Measurements from ENCODE around the gene LRP1B. TPM values are rescaled to one million over a fixed set of nuclear protein-coding genes. Genes with fewer than 3 reads are reported as not detected.

The LRP1B gene
- total and polyA plus RNA-seq, 2 of the 8 experiments (the other 6 are each of a cell fraction or from before 2014, with no cell fraction given) = 0.03 TPM; not detected in 1

GRCh38 chr2:140639628-140640027, 1491.2 kb downstream of the LRP1B start:
- H2AK5ac ChIP-seq (ENCODE audit: low read depth, low read length) = no peak overlapping the region
- no peaks in the 10 kb centered on the region for H3K27me3 ChIP-seq (replicated peaks in 1 of 4; ENCODE audit: control insufficient read depth in 3 of 4, extremely low read depth in 1 of 4, insufficient read depth in 3 of 4, low read length in 3 of 4)
- H3K56ac ChIP-seq (replicated peaks; ENCODE audit: insufficient read length, low read depth, low read length) = no peak overlapping the region
- DNase-seq (ENCODE audit: low read depth in 1 of 2, low spot score in 2 of 2) (no peak), FAIRE-seq (no peak)
- H4K8ac ChIP-seq (ENCODE audit: extremely low read depth, insufficient read depth, low read length) = no peak overlapping the region
- H3K79me2 ChIP-seq (ENCODE audit: control insufficient read depth in 1 of 2, insufficient read depth in 2 of 2, low read length in 2 of 2) = no peaks in the 10 kb centered on the region
- no peak overlapping the region for H2BK12ac ChIP-seq (ENCODE audit: low read depth, low read length)
- no peak overlapping the region for H2BK20ac ChIP-seq (ENCODE audit: low read length)
- no peaks in the 10 kb centered on the region for H4K20me1 ChIP-seq (replicated peaks in 1 of 2; ENCODE audit: control insufficient read depth in 1 of 2, insufficient read depth in 2 of 2, low read length in 2 of 2)
- H3K4me3 ChIP-seq (ENCODE audit: extremely low read depth in 1 of 4, insufficient read depth in 2 of 4, low read depth in 3 of 4, low read length in 4 of 4) = no peak overlapping the region
- no peak overlapping the region for H2BK5ac ChIP-seq (ENCODE audit: low read depth, low read length)
- H2BK120ac ChIP-seq (replicated peaks; ENCODE audit: low read depth, low read length) = no peak overlapping the region
- H3K23me2 ChIP-seq (ENCODE audit: low read depth, low read length) = no peaks in the 10 kb centered on the region
- 96% methylated on average over 3 of the region's 3 CpGs; no CpG with 5 or more reads in 1 of the 2 experiments for WGBS, 2 experiments (ENCODE audit: extremely low coverage in 1 of 2, insufficient coverage in 1 of 2, insufficient read length in 1 of 2, insufficient replicate concordance in 2 of 2, low coverage in 1 of 2, low lambda C conversion rate in 2 of 2, missing lambda C conversion rate in 1 of 2)
- H3K79me1 ChIP-seq (ENCODE audit: low read depth, low read length) = no peaks in the 10 kb centered on the region
- no peaks in the 10 kb centered on the region for H3K36me3 ChIP-seq (ENCODE audit: control insufficient read depth in 2 of 4, insufficient read depth in 4 of 4, low read length in 3 of 4)
- no peak overlapping the region for H3K23ac ChIP-seq (ENCODE audit: insufficient read length)
- no peak overlapping the region for H3K4me2 ChIP-seq (ENCODE audit: insufficient read depth in 1 of 2, low read depth in 2 of 2, low read length in 2 of 2)
- no peak overlapping the region for H2AFZ ChIP-seq (ENCODE audit: low read length)
- ChIA-PET POLR2A (ENCODE audit: partially characterized antibody) (no interaction called here), CTCF (ENCODE audit: partially characterized antibody) (interaction anchor here (1.0 kb wide), 1 partner anchor 53 kb away, joined by 3 read pairs; no protein-coding TSS in a partner anchor)
- H3K14ac ChIP-seq (ENCODE audit: insufficient read length) = no peak overlapping the region
- no peak overlapping the region for H3K4ac ChIP-seq (replicated peaks; ENCODE audit: insufficient read length, low read depth, low read length)
- no peak overlapping the region for H4K5ac ChIP-seq (ENCODE audit: insufficient read length, low read depth, low read length)
- H3K27ac ChIP-seq (ENCODE audit: low read depth, low read length) = no peak overlapping the region
- H3K9me3 ChIP-seq (ENCODE audit: insufficient read depth in 2 of 2, low read depth in 1 of 2, low read length in 1 of 2) = no peaks in the 10 kb centered on the region; a peak in 1 of 4 replicates
- no peak overlapping the region for H4K91ac ChIP-seq (replicated peaks; ENCODE audit: insufficient read length, low read length)
- no peaks in the 10 kb centered on the region for H3K4me1 ChIP-seq (replicated peaks in 1 of 4; ENCODE audit: control insufficient read depth in 3 of 4, insufficient read depth in 4 of 4, low read length in 3 of 4)
- TF ChIP-seq GTF2F1 (IDR thresholded peaks at IDR 0.05; ENCODE audit: borderline replicate concordance, low read depth, low read length) = no peak
- TF ChIP-seq GABPA (IDR thresholded peaks at IDR 0.05; ENCODE audit: borderline replicate concordance, insufficient read depth, low read length) = no peak
- no peak for TF ChIP-seq ASH2L (IDR thresholded peaks at IDR 0.05; ENCODE audit: low read length)
- H3K9ac ChIP-seq (replicated peaks in 1 of 4; ENCODE audit: extremely low read depth in 1 of 4, low read depth in 3 of 4, low read length in 3 of 4) = no peak overlapping the region
- H3K18ac ChIP-seq (ENCODE audit: extremely low read depth, low read length) = no peak overlapping the region
- no peak overlapping the region for H2BK15ac ChIP-seq (ENCODE audit: low read length)

Data from H1 (cell line).